A549 treated with CpdA at 1 μM for 4 hours (cell line): ENCODE results near the gene MGP. TPM values are rescaled to one million over a fixed set of nuclear protein-coding genes. Genes with fewer than 3 reads are reported as not detected.

Experiments used
- total RNA-seq: library from RNA; stranded (reverse); fragments of 200-300 nt; extraction: Qiagen RNA extraction; gene quantifications from 5 replicates; pipeline ENCODE4 v1.2.3, GENCODE V29; 2022; ENCODE audit warnings: low read depth

The MGP gene
- total RNA-seq = 0.06 TPM in 1 of 5 replicates, not detected in the others

GRCh38 chr12:14885718-14886221, at the start of gene MGP:
TSS of gene MGP (minus strand) at chr12:14885854. CDS start at chr12:14885791, 63 bp downstream.

DNA sequence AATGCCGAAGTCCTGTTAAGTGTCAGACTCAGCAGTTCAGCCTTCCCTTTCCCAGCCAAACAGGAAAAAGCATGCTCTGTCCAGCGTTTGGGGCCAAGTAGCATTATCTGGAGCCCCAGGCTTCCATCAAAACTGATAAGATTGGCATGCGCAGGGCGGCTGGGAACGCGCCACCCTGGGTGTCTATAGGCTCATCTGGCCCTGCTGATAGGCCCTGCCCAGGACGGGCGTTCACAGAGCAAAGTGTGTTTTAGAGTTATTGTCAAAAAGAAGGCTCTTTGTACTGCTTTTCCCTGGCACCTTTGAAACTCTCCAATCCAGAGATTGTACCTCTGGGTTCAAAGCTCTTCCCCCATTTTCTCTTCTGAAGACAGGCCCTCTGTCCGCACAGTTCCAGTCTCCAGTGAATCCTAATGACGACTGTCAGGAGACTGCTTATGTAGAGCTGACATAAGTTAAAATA, 42.2 kb downstream of the MGP start, which contains the start of gene ART4:
Gene ART4, minus strand, starts transcription at position 102 of the 463 bp plus-strand sequence. CDS start 413 bp downstream, outside the sequence.

Other genes with a start within 250 kb of the MGP start
- 0.01 TPM in 1 of 5 replicates, not detected in the others for gene GUCY2C, start 189.3 kb downstream of the MGP start, total RNA-seq
- gene WBP11, start 82.4 kb downstream of the MGP start, total RNA-seq = 45.6 to 53.4 TPM (median 49.2 TPM) in 5 replicates
- gene C12orf60, start 82.2 kb downstream of the MGP start, total RNA-seq = 1.4 to 1.8 TPM (median 1.5 TPM) in 5 replicates
- gene SMCO3, start 71.7 kb downstream of the MGP start, total RNA-seq = 0.03 TPM in 1 of 5 replicates, not detected in the others
- not detected in 5 replicates for gene ART4, start 42.3 kb downstream of the MGP start, total RNA-seq
- gene ERP27, start 52.7 kb upstream of the MGP start, total RNA-seq = not detected in 5 replicates
- 0.86 to 2.5 TPM (median 1.1 TPM) in 5 replicates for gene ARHGDIB, start 75.7 kb upstream of the MGP start, total RNA-seq
- gene PDE6H, start 87.2 kb upstream of the MGP start, total RNA-seq = not detected in 5 replicates